ENCODE measurements around the gene AMACR. TPM values are rescaled to one million over a fixed set of nuclear protein-coding genes. Genes with fewer than 3 reads are reported as not detected.
"Not testable (repeated sequence)": the region's sequence is repeated elsewhere in the genome, so short reads cannot be mapped to it uniquely, and the experiment has no call there.

The AMACR gene
- total and polyA plus RNA-seq, 9 of the 15 experiments (the other 6 are each of a cell fraction or from before 2014, with no cell fraction given): 0.72 to 4.6 (median 4.0) TPM

DNA sequence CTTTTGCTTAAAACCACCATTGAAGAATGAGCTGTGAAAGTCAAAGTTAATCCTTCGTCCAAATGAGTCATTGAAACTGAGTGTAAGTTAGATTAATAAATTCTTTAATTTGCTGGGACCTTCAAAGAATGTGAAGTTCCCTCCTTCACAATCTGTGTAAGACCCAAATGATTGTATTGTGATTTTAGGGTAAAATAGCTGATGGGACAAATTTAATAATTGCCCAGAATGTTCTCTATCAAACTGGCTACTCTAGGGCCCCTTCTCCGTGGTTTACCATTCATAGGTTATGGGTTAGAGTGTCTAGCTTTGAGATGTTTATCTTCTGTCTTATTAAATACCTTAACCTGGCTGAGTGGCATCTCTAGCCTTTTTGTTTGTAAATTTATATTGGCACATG is 23.3 kb upstream of the AMACR start (continued):
- TF ChIP-seq, protein P1, sequence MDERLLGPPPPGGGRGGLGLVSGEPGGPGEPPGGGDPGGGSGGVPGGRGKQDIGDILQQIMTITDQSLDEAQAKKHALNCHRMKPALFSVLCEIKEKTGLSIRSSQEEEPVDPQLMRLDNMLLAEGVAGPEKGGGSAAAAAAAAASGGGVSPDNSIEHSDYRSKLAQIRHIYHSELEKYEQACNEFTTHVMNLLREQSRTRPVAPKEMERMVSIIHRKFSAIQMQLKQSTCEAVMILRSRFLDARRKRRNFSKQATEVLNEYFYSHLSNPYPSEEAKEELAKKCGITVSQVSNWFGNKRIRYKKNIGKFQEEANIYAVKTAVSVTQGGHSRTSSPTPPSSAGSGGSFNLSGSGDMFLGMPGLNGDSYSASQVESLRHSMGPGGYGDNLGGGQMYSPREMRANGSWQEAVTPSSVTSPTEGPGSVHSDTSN (CRISPR knock-in tag; IDR thresholded peaks at IDR 0.05; ENCODE audit: low read depth): no peak
- TF ChIP-seq, protein P1 (tag; conservative IDR thresholded peaks at IDR 0.05; ENCODE audit: low read depth): no peak
- TF ChIP-seq C11orf30 (IDR thresholded peaks at IDR 0.05; ENCODE audit: low read depth): peak; percentile 54; the same call in 1 of the 2 replicates
- TF ChIP-seq MAFF (IDR thresholded peaks at IDR 0.05; ENCODE audit: low read length): peak; percentile 46; the same call in 1 of the 2 replicates
- no peak for TF ChIP-seq KDM5B (IDR thresholded peaks at IDR 0.05; ENCODE audit: insufficient replicate concordance, low read depth, low read length)

DNA sequence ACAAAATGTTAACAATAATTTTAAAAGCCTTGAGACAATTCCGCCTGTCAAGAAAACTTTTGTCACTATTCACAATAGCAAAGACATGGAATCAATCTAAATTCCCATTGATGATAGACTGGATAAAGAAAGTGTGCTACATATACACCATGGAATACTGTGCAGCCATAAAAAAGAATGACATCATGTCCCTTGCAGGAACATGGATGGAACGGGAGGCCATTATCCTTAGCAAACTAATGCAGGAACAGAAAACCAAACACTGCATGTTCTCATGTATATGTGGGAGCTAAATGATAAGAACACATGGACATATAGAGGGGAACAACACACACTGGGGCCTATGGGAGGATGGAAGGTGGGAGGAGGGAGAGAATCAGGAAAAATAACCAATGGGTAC is 22.7 kb upstream of the AMACR start:
- H3K27ac ChIP-seq (ENCODE audit: extremely low read depth, low read depth, low read length); H3K9me1 ChIP-seq (ENCODE audit: control insufficient read depth, insufficient read depth, low read length); H3K79me2 ChIP-seq (ENCODE audit: control insufficient read depth, insufficient read depth, low read length); H3K4me2 ChIP-seq (ENCODE audit: insufficient read depth, low read length); H2AFZ ChIP-seq (ENCODE audit: low read depth, low read length); DNase-seq (ENCODE audit: extremely low read depth in 1 of 4, low spot score in 3 of 4); intact Hi-C loops (cut with micrococcal nuclease); BruUV-seq (replicated peaks); H3K4me3 ChIP-seq; in situ Hi-C loops (cut with MboI); H3K27me3 ChIP-seq (ENCODE audit: control insufficient read depth in 2 of 2, insufficient read depth in 2 of 2, low read length in 2 of 2); FAIRE-seq; H3K9me3 ChIP-seq (replicated peaks; ENCODE audit: control insufficient read depth, insufficient read depth, low read depth, low read length); H3K36me3 ChIP-seq (ENCODE audit: control insufficient read depth, insufficient read depth, low read length); H3K9ac ChIP-seq (ENCODE audit: insufficient read depth in 1 of 2, low read depth in 2 of 2, low read length in 2 of 2); POLR2A ChIA-PET; CTCF ChIA-PET (ENCODE audit: low intra/inter-chr PET ratio); H4K20me1 ChIP-seq (replicated peaks; ENCODE audit: control insufficient read depth, insufficient read depth, low read length); H3K4me1 ChIP-seq (replicated peaks in 1 of 2; ENCODE audit: control insufficient read depth in 2 of 2, insufficient read depth in 2 of 2, low read length in 2 of 2); ATAC-seq: not testable (repeated sequence)
- 46% methylated on average over 2 of the region's 2 CpGs for WGBS (ENCODE audit: insufficient coverage, low coverage, missing lambda C conversion rate)

Data from K562 (cell line).